ENCODE measurements around the gene PNMA1.

PNMA1 gene

GRCh38 chr14:73749706-73750530 lies 35.7 kb upstream of the PNMA1 start:
- DNase-seq: no peak

- no peak for DNase-seq
These were observed 34.7 kb upstream of the PNMA1 start for GRCh38 chr14:73748858-73749357.

- DNase-seq: no peak
These were observed 33.4 kb upstream of the PNMA1 start for GRCh38 chr14:73747379-73748211.

GRCh38 chr14:73746520-73747378 lies 32.6 kb upstream of the PNMA1 start:
- DNase-seq: no peak

- DNase-seq: no peak
These were observed 31.7 kb upstream of the PNMA1 start for GRCh38 chr14:73745571-73746519.

- DNase-seq: no peak
These were observed 30.8 kb upstream of the PNMA1 start for GRCh38 chr14:73744874-73745529.

GRCh38 chr14:73744175-73744867 lies 30.1 kb upstream of the PNMA1 start:
- DNase-seq: no peak

GRCh38 chr14:73743431-73743931 lies 29.3 kb upstream of the PNMA1 start:
- no peak for DNase-seq

- no peak for DNase-seq
These were observed 28.5 kb upstream of the PNMA1 start for GRCh38 chr14:73742520-73743238.

GRCh38 chr14:73741876-73742519 lies 27.8 kb upstream of the PNMA1 start:
- DNase-seq: no peak

- DNase-seq: no peak
These were observed 27.2 kb upstream of the PNMA1 start for GRCh38 chr14:73741386-73741875.

GRCh38 chr14:73740618-73741326 lies 26.6 kb upstream of the PNMA1 start:
- DNase-seq: no peak

GRCh38 chr14:73739899-73740617 lies 25.9 kb upstream of the PNMA1 start:
- no peak for DNase-seq

GRCh38 chr14:73739174-73739898 lies 25.2 kb upstream of the PNMA1 start:
- no peak for DNase-seq

GRCh38 chr14:73738518-73739173 lies 24.5 kb upstream of the PNMA1 start:
- DNase-seq: no peak

GRCh38 chr14:73736842-73737241 lies 22.7 kb upstream of the PNMA1 start:
- no peak for DNase-seq
